HG03135 (cell line): ENCODE data around the gene GRAPL.
"Not testable (repeated sequence)": the region's sequence is repeated elsewhere in the genome, so short reads cannot be mapped to it uniquely, and the experiment has no call there.

ENCODE experiments used
- ATAC-seq: cut with Tn5 transposase; IDR thresholded peaks from one replicate; pipeline ENCODE4 v1.9.1; 2021; ENCODE audit warnings: mild to moderate bottlenecking, moderate library complexity; ENCODE audit not compliant: unreplicated experiment

Gene GRAPL

DNA sequence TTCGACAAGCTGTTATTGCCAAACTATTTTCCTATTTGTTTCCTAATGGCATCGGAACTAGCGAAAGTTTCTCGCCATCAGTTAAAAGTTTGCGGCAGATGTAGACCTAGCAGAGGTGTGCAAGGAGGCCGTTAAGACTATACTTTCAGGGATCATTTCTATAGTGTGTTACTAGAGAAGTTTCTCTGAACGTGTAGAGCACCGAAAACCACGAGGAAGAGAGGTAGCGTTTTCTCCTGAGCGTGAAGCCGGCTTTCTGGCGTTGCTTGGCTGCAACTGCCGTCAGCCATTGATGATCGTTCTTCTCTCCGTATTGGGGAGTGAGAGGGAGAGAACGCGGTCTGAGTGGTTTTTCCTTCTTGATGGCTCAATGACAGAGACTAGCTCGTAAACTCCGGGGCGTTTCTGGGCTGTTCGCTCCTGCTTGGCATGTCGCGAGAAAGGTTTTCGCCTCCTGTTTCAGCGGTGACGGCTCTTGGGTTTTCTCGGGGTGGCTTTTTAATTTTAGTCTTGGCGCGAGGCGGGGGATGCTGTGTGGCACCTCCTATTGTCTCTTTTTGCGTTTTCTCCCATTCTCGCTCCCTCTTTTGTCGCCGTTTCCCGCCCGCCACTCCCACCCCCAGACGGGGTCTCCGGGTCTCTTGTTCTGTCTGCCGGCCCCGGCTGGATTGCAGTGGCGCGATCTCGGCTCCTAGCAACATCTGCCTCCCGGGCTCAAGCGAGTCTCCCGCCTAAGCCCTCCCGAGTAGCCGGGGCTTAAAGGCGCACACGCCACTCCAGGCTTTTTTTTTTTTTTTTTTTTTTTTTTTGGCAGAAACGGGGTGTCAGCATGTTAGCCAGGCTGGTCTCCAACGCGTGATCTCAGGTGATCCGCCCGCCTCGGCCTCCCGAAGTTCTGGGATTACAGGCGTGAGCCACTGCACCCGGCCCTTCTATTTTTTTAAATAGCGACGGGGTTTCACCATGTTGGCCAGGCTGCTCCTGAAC lies 60.8 kb downstream of the GRAPL start:
- peak; percentile 54 for ATAC-seq

DNA sequence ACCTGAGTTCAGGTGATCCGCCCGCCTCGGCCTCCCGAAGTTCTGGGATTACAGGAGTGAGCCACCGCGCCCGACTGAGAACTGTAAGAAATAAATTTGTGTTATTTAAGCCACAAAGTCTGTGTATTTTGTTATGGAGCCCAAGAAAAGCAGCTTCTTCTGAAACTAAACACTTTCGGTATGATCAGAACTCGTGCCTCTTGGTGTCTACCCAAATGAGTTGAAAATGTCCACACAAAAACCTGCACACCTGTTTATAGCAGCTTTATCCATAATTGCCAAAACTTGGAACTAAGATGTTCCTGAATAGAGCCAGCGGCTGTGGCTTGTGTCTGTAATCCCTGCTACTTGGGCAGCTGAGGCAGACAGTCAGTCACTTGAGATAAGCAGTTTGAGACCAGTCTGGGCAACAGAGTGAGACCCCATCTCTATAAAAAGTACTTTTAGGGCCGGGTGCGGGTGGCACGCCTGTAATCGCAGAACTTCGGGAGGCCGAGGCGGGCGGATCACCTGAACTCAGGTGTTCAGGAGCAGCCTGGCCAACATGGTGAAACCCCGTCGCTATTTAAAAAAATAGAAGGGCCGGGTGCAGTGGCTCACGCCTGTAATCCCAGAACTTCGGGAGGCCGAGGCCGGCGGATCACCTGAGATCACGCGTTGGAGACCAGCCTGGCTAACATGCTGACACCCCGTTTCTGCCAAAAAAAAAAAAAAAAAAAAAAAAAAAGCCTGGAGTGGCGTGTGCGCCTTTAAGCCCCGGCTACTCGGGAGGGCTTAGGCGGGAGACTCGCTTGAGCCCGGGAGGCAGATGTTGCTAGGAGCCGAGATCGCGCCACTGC lies 61.7 kb downstream of the GRAPL start:
- ATAC-seq = peak; percentile 66

DNA sequence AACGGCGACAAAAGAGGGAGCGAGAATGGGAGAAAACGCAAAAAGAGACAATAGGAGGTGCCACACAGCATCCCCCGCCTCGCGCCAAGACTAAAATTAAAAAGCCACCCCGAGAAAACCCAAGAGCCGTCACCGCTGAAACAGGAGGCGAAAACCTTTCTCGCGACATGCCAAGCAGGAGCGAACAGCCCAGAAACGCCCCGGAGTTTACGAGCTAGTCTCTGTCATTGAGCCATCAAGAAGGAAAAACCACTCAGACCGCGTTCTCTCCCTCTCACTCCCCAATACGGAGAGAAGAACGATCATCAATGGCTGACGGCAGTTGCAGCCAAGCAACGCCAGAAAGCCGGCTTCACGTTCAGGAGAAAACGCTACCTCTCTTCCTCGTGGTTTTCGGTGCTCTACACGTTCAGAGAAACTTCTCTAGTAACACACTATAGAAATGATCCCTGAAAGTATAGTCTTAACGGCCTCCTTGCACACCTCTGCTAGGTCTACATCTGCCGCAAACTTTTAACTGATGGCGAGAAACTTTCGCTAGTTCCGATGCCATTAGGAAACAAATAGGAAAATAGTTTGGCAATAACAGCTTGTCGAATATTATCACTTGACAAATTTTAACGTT lies 62.5 kb downstream of the GRAPL start:
- ATAC-seq = not testable (repeated sequence)

DNA sequence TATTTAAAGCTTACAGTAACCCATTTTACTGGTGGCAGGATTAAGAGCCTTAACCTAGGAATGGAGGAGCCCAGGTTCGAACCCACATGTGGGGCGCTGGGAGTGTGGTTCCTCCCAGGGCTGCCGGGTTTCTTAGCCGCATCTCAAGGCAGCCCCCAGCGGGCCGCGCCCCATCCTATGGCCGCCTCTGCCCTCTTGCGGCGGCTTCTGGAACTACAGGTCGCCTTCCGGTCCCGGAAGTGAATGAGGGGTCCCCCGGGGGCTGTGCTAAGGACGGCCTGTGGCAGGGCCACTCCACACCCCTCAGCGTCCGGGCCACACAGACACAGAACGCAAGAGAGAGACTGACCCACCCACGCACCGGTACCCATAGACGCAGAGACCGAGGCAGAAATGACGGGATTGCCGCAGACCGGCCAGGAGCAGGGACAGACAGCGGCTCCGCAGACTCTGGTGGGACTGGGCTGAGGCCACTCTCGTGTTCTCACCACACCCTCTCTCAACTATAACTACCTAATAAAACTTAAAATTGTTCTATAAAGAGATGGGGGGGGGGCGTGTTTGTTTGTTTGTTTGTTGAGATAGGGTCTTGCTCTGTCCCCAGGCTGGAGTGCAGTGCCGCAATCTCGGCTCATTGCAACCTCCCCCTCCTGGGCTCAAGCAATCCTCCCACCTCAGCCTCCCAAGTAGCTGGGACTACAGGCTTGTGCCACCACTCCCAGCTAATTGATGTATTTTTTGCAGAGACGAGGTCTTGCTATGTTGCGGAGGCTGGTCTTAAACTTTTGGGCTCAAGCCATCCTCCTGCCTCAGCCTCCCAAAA lies 69.2 kb downstream of the GRAPL start:
- ATAC-seq = peak; percentile 72

DNA sequence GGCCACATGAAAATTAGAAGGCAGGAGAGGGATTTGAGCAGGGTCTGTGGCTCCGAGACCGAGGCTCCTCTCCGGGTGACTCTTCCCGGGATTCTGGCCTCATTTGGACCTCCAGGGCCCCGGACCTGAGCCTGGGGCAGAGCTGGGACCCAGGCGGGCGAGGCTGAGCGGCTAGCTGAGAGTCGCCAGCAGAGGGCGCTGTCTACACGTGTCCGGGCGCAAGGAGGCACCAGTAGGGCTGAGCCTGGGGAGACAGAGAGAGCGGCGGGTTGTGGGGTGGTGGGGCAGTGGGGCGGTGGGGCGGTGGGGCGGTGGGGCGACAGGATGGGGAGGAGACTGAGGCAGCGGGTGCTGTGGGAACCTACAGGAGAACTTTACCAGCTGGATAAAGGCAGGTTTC lies 75.1 kb downstream of the GRAPL start:
- not testable (repeated sequence) for ATAC-seq

DNA sequence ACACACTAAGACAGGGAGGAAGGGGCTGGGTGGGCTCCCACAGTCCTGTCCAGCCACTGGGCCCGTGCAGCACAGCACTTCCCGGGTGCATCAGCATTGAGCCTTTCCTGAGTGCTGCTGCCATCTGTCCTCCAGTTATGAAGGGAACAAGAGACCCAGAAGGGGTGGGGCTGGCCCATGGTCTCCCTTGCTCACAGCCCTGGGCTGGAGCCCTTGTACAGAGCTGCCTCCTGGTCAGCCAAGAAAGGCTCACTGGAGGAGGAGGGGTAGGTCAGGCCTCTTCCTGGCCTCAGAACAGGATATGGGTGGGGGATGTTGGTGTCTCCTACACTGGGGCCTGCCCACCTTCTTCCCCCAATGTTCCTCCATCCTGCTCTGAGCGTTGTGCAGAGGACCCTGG lies 76.0 kb downstream of the GRAPL start:
- not testable (repeated sequence) for ATAC-seq
